Measurements from ENCODE around the gene TMCO1. TPM values are rescaled to one million over a fixed set of nuclear protein-coding genes. Genes with fewer than 3 reads are reported as not detected.
"Not testable (repeated sequence)": the region's sequence is repeated elsewhere in the genome, so short reads cannot be mapped to it uniquely, and the experiment has no call there.

The TMCO1 gene
- total and polyA plus RNA-seq, 4 donors = 47.6 to 84.5 (median 64.5) TPM

GRCh38 chr1:165686971-165687433 lies 81.7 kb downstream of the TMCO1 start:
- 85 to 89% methylated on average over 2 of the region's 2 CpGs for WGBS, 2 donors
- no peak for ATAC-seq (ENCODE audit: insufficient read depth, low FRiP score)
- Histone ChIP-seq H3K27me3 (ENCODE audit: control insufficient read depth in 3 of 3, insufficient read depth in 3 of 3, low read length in 2 of 3) (no peaks in the 10 kb centered on the region), H3K36me3 (ENCODE audit: control insufficient read depth in 4 of 4, insufficient read depth in 4 of 4, low read length in 4 of 4) (peaks cover 7 to 35% (median 14%) of the 10 kb centered on the region in 4 donors), H3K9ac (ENCODE audit: insufficient read depth in 1 of 2, low read length in 2 of 2) (no peak overlapping the region), H3K27ac (ENCODE audit: low read depth in 1 of 2, low read length in 1 of 2) (no peak overlapping the region), H3K9me3 (ENCODE audit: control insufficient read depth in 4 of 4, insufficient read depth in 3 of 4, low read length in 3 of 4) (no peaks in the 10 kb centered on the region), H3K4me1 (ENCODE audit: control insufficient read depth in 5 of 5, insufficient read depth in 5 of 5, low read length in 5 of 5) (peaks cover 0 to 14% (median 2%) of the 10 kb centered on the region in 5 donors), H3K4me3 (no peak overlapping the region)
- no peak for DNase-seq
- TF ChIP-seq, protein P1, sequence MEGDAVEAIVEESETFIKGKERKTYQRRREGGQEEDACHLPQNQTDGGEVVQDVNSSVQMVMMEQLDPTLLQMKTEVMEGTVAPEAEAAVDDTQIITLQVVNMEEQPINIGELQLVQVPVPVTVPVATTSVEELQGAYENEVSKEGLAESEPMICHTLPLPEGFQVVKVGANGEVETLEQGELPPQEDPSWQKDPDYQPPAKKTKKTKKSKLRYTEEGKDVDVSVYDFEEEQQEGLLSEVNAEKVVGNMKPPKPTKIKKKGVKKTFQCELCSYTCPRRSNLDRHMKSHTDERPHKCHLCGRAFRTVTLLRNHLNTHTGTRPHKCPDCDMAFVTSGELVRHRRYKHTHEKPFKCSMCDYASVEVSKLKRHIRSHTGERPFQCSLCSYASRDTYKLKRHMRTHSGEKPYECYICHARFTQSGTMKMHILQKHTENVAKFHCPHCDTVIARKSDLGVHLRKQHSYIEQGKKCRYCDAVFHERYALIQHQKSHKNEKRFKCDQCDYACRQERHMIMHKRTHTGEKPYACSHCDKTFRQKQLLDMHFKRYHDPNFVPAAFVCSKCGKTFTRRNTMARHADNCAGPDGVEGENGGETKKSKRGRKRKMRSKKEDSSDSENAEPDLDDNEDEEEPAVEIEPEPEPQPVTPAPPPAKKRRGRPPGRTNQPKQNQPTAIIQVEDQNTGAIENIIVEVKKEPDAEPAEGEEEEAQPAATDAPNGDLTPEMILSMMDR (IDR thresholded peaks at IDR 0.05; ENCODE audit: control extremely low read depth, extremely low read depth) = no peak

DNA sequence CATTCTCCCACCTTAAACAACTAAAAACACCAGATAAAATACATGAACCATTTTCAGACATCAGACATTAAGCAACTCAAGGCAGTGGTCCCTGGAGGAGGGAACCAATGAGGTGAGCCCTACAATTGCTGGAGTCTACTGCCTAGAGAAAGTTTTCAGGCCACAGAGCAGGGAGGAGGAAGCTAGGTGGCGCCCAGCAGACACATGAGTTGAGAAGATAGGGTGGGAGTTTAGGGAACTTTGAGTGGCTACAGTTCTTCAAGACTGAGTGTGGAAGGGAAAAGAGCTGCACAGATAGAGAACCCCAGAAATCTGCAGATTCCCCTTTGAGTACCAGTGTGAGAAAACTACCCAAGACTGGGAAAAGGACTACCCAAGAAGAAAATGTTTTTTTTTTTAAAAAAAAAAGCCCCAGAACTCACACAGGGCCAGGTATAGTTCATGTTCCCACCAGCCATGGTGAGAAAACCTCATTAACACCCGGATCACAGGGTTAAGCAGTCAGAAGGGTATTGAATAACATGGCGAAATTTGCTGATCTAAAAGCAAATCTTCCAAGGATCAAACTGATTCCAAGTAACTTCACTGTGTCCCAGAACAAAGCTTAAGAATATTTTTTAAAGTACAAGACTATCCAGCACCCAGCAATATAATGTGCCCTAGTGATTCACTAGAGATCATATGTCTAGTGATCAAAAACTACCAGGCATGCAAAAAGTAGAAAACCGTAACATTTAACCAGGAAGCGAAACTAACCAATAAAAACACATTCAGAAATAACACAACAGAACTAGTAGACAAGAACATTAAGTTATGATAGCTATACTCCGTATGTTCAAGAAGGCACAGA lies 82.3 kb downstream of the TMCO1 start:
- DNase-seq (no peak), ATAC-seq (ENCODE audit: insufficient read depth, low FRiP score) (no peak)
- H3K4me1 ChIP-seq (ENCODE audit: control insufficient read depth in 5 of 5, insufficient read depth in 5 of 5, low read length in 5 of 5) = peaks cover 0 to 14% (median 2%) of the 10 kb centered on the region in 5 donors
- no peaks in the 10 kb centered on the region for H3K27me3 ChIP-seq (ENCODE audit: control insufficient read depth in 3 of 3, insufficient read depth in 3 of 3, low read length in 2 of 3)
- no peak overlapping the region for H3K9ac ChIP-seq (ENCODE audit: insufficient read depth in 1 of 2, low read length in 2 of 2)
- H3K4me3 ChIP-seq = no peak overlapping the region
- WGBS, 2 donors = 74 to 75% methylated on average over 6 of the region's 6 CpGs
- H3K9me3 ChIP-seq (ENCODE audit: control insufficient read depth in 4 of 4, insufficient read depth in 3 of 4, low read length in 3 of 4) = no peaks in the 10 kb centered on the region
- peaks cover 10 to 38% (median 19%) of the 10 kb centered on the region in 4 donors for H3K36me3 ChIP-seq (ENCODE audit: control insufficient read depth in 4 of 4, insufficient read depth in 4 of 4, low read length in 4 of 4)
- TF ChIP-seq, protein P1 (IDR thresholded peaks at IDR 0.05; ENCODE audit: control extremely low read depth, extremely low read depth) = no peak
- H3K27ac ChIP-seq (ENCODE audit: low read depth in 1 of 2, low read length in 1 of 2) = no peak overlapping the region

DNA sequence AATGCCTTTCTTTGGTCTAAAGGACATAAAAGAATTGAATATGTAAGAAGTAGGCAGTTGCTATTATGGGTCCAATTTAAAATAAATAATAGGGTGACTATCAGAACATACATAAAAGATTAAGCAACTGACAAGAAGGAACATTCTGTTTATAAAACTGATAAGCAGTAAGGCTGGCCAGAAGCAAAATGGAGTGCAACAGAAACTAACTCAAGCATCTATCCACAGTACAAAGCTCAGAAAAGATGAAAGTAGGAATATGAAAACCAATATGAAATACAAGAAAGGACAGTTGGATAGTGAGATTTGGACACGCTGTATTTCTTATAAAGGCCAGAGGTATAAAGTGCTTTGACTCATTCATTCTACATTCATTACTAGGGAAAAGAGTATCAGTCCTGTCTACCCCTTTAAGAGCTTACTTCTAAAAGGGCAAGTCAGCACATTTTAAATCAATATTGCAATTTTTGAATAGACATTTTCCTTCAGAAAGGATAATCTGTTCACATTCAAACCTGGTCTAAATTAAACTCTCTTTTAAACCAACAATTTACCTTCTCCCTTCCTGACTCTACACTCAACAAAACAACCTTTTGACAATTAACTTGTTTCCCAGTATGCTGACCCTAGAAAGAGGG lies 84.7 kb downstream of the TMCO1 start:
- DNase-seq = peak in 2 of 3 donors; percentile 16 to 23
- Histone ChIP-seq H3K4me3 (no peak overlapping the region), H3K4me1 (ENCODE audit: control insufficient read depth in 5 of 5, insufficient read depth in 5 of 5, low read length in 5 of 5) (peaks cover 0 to 14% (median 2%) of the 10 kb centered on the region in 5 donors), H3K9ac (ENCODE audit: insufficient read depth in 1 of 2, low read length in 2 of 2) (no peak overlapping the region), H3K9me3 (ENCODE audit: control insufficient read depth in 4 of 4, insufficient read depth in 3 of 4, low read length in 3 of 4) (no peaks in the 10 kb centered on the region), H3K36me3 (ENCODE audit: control insufficient read depth in 4 of 4, insufficient read depth in 4 of 4, low read length in 4 of 4) (peaks cover 15 to 55% (median 29%) of the 10 kb centered on the region in 4 donors), H3K27ac (ENCODE audit: low read depth in 1 of 2, low read length in 1 of 2) (no peak overlapping the region), H3K27me3 (ENCODE audit: control insufficient read depth in 3 of 3, insufficient read depth in 3 of 3, low read length in 2 of 3) (no peaks in the 10 kb centered on the region)
- TF ChIP-seq, protein P1 (IDR thresholded peaks at IDR 0.05; ENCODE audit: control extremely low read depth, extremely low read depth) = no peak
- 0 to 46% methylated on average over 1 of the region's 1 CpG for WGBS, 2 donors
- ATAC-seq (ENCODE audit: insufficient read depth, low FRiP score) = no peak

- H3K9me3 ChIP-seq (ENCODE audit: control insufficient read depth in 4 of 4, insufficient read depth in 3 of 4, low read length in 3 of 4); DNase-seq; H3K9ac ChIP-seq (ENCODE audit: insufficient read depth in 1 of 2, low read length in 2 of 2); H3K4me3 ChIP-seq; H3K27me3 ChIP-seq (ENCODE audit: control insufficient read depth in 3 of 3, insufficient read depth in 3 of 3, low read length in 2 of 3); ATAC-seq (ENCODE audit: insufficient read depth, low FRiP score); H3K27ac ChIP-seq (ENCODE audit: low read depth in 1 of 2, low read length in 1 of 2): not testable (repeated sequence)
- Histone ChIP-seq H3K4me1 (ENCODE audit: control insufficient read depth in 5 of 5, insufficient read depth in 5 of 5, low read length in 5 of 5) (peaks cover 0 to 14% (median 2%) of the 10 kb centered on the region in 5 donors), H3K36me3 (ENCODE audit: control insufficient read depth in 4 of 4, insufficient read depth in 4 of 4, low read length in 4 of 4) (peaks cover 20 to 66% (median 37%) of the 10 kb centered on the region in 4 donors)
- 96 to 97% methylated on average over 4 of the region's 4 CpGs for WGBS, 2 donors
These were observed 87.9 kb downstream of the TMCO1 start for GRCh38 chr1:165680773-165681172.
